ENCODE data around the gene PDE6C. TPM values are rescaled to one million over a fixed set of nuclear protein-coding genes. Genes with fewer than 3 reads are reported as not detected.

PDE6C gene
- total and polyA plus RNA-seq, 3 donors from 2014 or later: 0.09 TPM; not detected in 2

DNA sequence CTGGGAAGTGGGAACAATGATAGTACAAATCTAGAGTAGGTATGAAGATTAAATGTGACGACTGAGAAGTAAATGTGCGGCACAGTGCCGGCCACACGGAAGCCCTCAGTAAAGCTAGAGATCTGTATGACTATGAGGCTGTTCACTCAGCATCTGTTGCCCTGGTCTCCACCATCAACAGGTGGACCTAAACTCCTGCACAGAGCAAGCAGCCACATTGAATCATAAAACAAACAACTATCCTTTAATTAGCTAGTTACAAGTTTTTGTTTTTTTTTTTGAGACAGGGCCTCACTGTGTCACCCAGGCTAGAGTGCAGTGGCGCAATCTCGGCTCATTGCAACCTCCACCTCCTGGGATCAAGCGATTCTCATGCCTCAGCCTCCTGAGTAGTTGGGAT is 27.9 kb upstream of the PDE6C start:
- no peak for DNase-seq
- H3K27ac ChIP-seq: no peak overlapping the region
- no peaks in the 10 kb centered on the region for H3K36me3 ChIP-seq (ENCODE audit: low read depth, missing control alignments)
- WGBS, 2 donors: 91 to 95% methylated on average over 7 of the region's 7 CpGs
- H3K27me3 ChIP-seq: no peaks in the 10 kb centered on the region
- H3K4me1 ChIP-seq: no peaks in the 10 kb centered on the region
- TF ChIP-seq POLR2A (IDR thresholded peaks at IDR 0.05): no peak
- TF ChIP-seq, protein P1, sequence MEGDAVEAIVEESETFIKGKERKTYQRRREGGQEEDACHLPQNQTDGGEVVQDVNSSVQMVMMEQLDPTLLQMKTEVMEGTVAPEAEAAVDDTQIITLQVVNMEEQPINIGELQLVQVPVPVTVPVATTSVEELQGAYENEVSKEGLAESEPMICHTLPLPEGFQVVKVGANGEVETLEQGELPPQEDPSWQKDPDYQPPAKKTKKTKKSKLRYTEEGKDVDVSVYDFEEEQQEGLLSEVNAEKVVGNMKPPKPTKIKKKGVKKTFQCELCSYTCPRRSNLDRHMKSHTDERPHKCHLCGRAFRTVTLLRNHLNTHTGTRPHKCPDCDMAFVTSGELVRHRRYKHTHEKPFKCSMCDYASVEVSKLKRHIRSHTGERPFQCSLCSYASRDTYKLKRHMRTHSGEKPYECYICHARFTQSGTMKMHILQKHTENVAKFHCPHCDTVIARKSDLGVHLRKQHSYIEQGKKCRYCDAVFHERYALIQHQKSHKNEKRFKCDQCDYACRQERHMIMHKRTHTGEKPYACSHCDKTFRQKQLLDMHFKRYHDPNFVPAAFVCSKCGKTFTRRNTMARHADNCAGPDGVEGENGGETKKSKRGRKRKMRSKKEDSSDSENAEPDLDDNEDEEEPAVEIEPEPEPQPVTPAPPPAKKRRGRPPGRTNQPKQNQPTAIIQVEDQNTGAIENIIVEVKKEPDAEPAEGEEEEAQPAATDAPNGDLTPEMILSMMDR (IDR thresholded peaks at IDR 0.05): no peak
- intact Hi-C loops (cut with DNase I; ENCODE audit: low total_unique reads): no loop called here
- no peak overlapping the region for H3K4me3 ChIP-seq
- H3K9me3 ChIP-seq: no peaks in the 10 kb centered on the region

DNA sequence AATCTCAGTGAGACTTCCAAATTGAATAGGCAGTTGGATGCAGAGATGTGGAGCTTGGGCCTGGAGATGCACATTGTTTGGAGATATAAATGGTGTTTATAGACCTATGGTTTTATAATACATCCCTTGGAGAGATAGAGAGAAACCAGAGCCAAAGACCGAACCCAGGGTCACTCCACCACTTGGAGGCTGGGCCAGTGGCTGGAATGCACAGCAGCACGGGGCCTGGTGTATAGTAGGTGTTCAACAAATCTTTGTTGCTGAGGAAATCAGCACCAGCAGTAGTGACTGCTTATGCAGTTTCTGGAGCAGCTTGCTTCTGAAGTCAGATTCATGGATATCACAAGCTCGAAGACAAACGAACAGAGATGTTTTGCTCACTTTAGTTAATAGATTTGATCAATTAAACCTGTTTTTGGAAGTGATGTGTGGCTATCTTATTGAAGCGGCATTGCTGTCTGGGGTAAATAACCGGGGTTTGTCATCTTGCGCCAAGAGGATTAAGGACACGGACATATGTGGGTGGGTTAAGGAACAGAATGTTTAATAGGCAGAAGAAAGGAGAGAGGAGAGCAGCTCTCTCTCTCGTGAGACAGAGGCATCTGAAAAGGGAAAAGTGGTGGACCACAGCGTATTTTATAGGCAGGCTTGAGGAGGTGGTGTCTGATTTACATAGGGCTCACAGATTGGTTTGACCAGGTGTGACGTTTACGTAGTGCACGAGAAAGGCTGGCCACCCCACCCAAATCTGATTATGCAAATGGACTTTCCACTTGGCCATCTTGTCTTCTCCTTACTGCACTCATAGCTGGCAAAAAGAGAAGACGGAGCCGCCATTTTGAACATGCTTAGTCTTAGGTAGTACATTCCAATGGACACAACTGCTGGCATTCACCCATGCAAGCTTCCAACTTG is 22.4 kb upstream of the PDE6C start:
- 76 to 80% methylated on average over 15 of the region's 15 CpGs for WGBS, 2 donors
- no peak overlapping the region for H3K4me3 ChIP-seq
- H3K4me1 ChIP-seq: no peaks in the 10 kb centered on the region
- DNase-seq: no peak
- no peaks in the 10 kb centered on the region for H3K9me3 ChIP-seq
- TF ChIP-seq, protein P1 (IDR thresholded peaks at IDR 0.05): no peak
- TF ChIP-seq POLR2A (IDR thresholded peaks at IDR 0.05): no peak
- intact Hi-C loops (cut with DNase I; ENCODE audit: low total_unique reads): no loop called here
- H3K36me3 ChIP-seq (ENCODE audit: low read depth, missing control alignments): no peaks in the 10 kb centered on the region
- no peak overlapping the region for H3K27ac ChIP-seq
- H3K27me3 ChIP-seq: no peaks in the 10 kb centered on the region

GRCh38 chr10:93590638-93591037 is 21.7 kb upstream of the PDE6C start:
- DNase-seq: no peak
- H3K9me3 ChIP-seq: no peaks in the 10 kb centered on the region
- no peaks in the 10 kb centered on the region for H3K27me3 ChIP-seq
- WGBS, 2 donors: 84 to 90% methylated on average over 7 of the region's 7 CpGs
- H3K4me3 ChIP-seq: no peak overlapping the region
- H3K4me1 ChIP-seq: no peaks in the 10 kb centered on the region
- no peaks in the 10 kb centered on the region for H3K36me3 ChIP-seq (ENCODE audit: low read depth, missing control alignments)
- TF ChIP-seq, protein P1 (IDR thresholded peaks at IDR 0.05): no peak
- TF ChIP-seq POLR2A (IDR thresholded peaks at IDR 0.05): no peak
- H3K27ac ChIP-seq: no peak overlapping the region
- intact Hi-C loops (cut with DNase I; ENCODE audit: low total_unique reads): no loop called here

GRCh38 chr10:93591065-93591808 is 21.1 kb upstream of the PDE6C start:
- no peak for TF ChIP-seq POLR2A (IDR thresholded peaks at IDR 0.05)
- TF ChIP-seq, protein P1 (IDR thresholded peaks at IDR 0.05): no peak
- Histone ChIP-seq H3K27me3 (no peaks in the 10 kb centered on the region), H3K4me1 (no peaks in the 10 kb centered on the region), H3K36me3 (ENCODE audit: low read depth, missing control alignments) (no peaks in the 10 kb centered on the region), H3K4me3 (no peak overlapping the region), H3K9me3 (no peaks in the 10 kb centered on the region), H3K27ac (no peak overlapping the region)
- DNase-seq: no peak
- 71 to 75% methylated on average over 8 of the region's 8 CpGs for WGBS, 2 donors
- intact Hi-C loops (cut with DNase I; ENCODE audit: low total_unique reads): no loop called here
